OCI-LY1 (cell line): ENCODE data around the gene PGAM2.

Experiments used
- EZH2 ChIP-seq: fragments of 200-600 bp; sonication (generic), shearing (Covaris generic); IDR thresholded peaks from 2 replicates; pipeline ENCODE4 v1.8.0; 2017; ENCODE audit warnings: borderline replicate concordance, mixed run types, mild to moderate bottlenecking, antibody characterized with exemption, low read length, moderate library complexity, mixed read lengths
- TF ChIP-seq, protein P1 (sequence below): fragments of 200-600 bp; sonication (generic), shearing (Covaris generic); IDR thresholded peaks from 2 replicates; pipeline ENCODE4 v1.5.1; 2017; ENCODE audit warnings: mild to moderate bottlenecking, antibody characterized with exemption, low read length, moderate library complexity, mixed read lengths

DNA sequence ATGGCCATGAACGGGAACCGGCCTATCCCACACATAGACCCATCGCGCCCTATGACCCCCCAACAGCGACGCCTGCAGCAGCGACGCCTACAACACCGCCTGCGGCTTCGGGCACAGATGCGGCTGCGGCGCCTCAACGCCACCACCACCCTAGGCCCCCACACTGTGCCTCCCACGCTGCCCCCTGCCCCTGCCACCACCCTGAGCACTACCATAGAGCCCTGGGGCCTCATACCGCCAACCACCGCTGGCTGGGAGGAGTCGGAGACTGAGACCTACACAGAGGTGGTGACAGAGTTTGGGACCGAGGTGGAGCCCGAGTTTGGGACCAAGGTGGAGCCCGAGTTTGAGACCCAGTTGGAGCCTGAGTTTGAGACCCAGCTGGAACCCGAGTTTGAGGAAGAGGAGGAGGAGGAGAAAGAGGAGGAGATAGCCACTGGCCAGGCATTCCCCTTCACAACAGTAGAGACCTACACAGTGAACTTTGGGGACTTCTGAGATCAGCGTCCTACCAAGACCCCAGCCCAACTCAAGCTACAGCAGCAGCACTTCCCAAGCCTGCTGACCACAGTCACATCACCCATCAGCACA lies 48.5 kb upstream of the PGAM2 start:
- TF ChIP-seq, protein P1, sequence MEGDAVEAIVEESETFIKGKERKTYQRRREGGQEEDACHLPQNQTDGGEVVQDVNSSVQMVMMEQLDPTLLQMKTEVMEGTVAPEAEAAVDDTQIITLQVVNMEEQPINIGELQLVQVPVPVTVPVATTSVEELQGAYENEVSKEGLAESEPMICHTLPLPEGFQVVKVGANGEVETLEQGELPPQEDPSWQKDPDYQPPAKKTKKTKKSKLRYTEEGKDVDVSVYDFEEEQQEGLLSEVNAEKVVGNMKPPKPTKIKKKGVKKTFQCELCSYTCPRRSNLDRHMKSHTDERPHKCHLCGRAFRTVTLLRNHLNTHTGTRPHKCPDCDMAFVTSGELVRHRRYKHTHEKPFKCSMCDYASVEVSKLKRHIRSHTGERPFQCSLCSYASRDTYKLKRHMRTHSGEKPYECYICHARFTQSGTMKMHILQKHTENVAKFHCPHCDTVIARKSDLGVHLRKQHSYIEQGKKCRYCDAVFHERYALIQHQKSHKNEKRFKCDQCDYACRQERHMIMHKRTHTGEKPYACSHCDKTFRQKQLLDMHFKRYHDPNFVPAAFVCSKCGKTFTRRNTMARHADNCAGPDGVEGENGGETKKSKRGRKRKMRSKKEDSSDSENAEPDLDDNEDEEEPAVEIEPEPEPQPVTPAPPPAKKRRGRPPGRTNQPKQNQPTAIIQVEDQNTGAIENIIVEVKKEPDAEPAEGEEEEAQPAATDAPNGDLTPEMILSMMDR, result no peak
- no peak for TF ChIP-seq EZH2
